Smooth muscle cell (in vitro differentiated cells): Measurements from ENCODE around the gene HLA-DOA. TPM values are rescaled to one million over a fixed set of nuclear protein-coding genes. Genes with fewer than 3 reads are reported as not detected.

ENCODE experiments used
- DNase-seq: peaks from one replicate; lab custom pipeline; 2025; ENCODE audit not compliant: unreplicated experiment; lab: John Stamatoyannopoulos, UW
- H2AFZ ChIP-seq: fragments of 200-600 bp; sonication (generic); 2 replicates; pipeline ENCODE4 v1.6.0; 2016; ENCODE audit warnings: antibody characterized with exemption, low read depth, mild to moderate bottlenecking
- H3F3A ChIP-seq: fragments of 200-600 bp; sonication (generic); 2 replicates; pipeline ENCODE4 v1.6.0; 2017; ENCODE audit warnings: antibody characterized with exemption, low read depth
- H3K27ac ChIP-seq: fragments of 200-600 bp; sonication (generic); 2 replicates; pipeline ENCODE4 v1.5.1; 2016; ENCODE audit warnings: low read depth, mild to moderate bottlenecking
- H3K27me3 ChIP-seq: fragments of 200-600 bp; sonication (generic); 2 replicates; pipeline ENCODE4 v1.6.1; 2016; ENCODE audit warnings: low read depth, mild to moderate bottlenecking
- H3K36me3 ChIP-seq: fragments of 200-600 bp; sonication (generic); 2 replicates; pipeline ENCODE4 v1.5.1; 2016; ENCODE audit warnings: low read depth
- H3K4me1 ChIP-seq: fragments of 200-600 bp; sonication (generic); 2 replicates; pipeline ENCODE4 v1.5.1; 2016; ENCODE audit warnings: low read depth
- H3K4me2 ChIP-seq: fragments of 200-600 bp; sonication (generic); 2 replicates; pipeline ENCODE4 v1.6.0; 2016; ENCODE audit warnings: mild to moderate bottlenecking
- H3K4me3 ChIP-seq: fragments of 200-600 bp; sonication (generic); 2 replicates; pipeline ENCODE4 v1.5.1; 2016; ENCODE audit warnings: mild to moderate bottlenecking
- H3K79me2 ChIP-seq: fragments of 200-600 bp; sonication (generic); 2 replicates; pipeline ENCODE4 v1.6.0; 2016; ENCODE audit warnings: low read depth, mild to moderate bottlenecking
- H3K9ac ChIP-seq: fragments of 200-600 bp; sonication (generic); 2 replicates; pipeline ENCODE4 v1.6.0; 2016; ENCODE audit warnings: low read depth
- H3K9me3 ChIP-seq: fragments of 200-600 bp; sonication (generic); replicated peaks from 2 replicates; pipeline ENCODE4 v1.5.1; 2016; ENCODE audit warnings: low read depth
- H4K20me1 ChIP-seq: fragments of 200-600 bp; sonication (generic); 2 replicates; pipeline ENCODE4 v1.6.0; 2016; ENCODE audit warnings: low read depth
- WGBS: methylation state at CpG from one replicate; pipeline ENCODE4 v1.1.7; 2016; ENCODE audit warnings: low lambda C conversion rate; 5-methylcytosine and 5-hydroxymethylcytosine counted together
- polyA plus RNA-seq: library from polyadenylated mRNA; unstranded; fragments of >200 nt; fragmentation: Nextera tagmentation; extraction: Ambion mirVana; gene quantifications from 2 replicates; pipeline ENCODE4 v1.2.1, GENCODE V29; 2016
- total RNA-seq: library from RNA; depleted of rRNA; stranded (reverse); fragments of >200 nt; gene quantifications from 2 replicates; pipeline ENCODE4 v1.2.3, GENCODE V29; 2014
- TF ChIP-seq, protein P1 (sequence below): fragments of 200-600 bp; sonication (generic); IDR thresholded peaks from 2 replicates; pipeline ENCODE4 v1.5.1; 2017; ENCODE audit warnings: borderline replicate concordance, mild to moderate bottlenecking, antibody characterized with exemption; ENCODE audit not compliant: insufficient read depth, poor library complexity, severe bottlenecking

The HLA-DOA gene
- total and polyA plus RNA-seq, 2 experiments from 2014 or later: 0.09 TPM; not detected in 1

DNA sequence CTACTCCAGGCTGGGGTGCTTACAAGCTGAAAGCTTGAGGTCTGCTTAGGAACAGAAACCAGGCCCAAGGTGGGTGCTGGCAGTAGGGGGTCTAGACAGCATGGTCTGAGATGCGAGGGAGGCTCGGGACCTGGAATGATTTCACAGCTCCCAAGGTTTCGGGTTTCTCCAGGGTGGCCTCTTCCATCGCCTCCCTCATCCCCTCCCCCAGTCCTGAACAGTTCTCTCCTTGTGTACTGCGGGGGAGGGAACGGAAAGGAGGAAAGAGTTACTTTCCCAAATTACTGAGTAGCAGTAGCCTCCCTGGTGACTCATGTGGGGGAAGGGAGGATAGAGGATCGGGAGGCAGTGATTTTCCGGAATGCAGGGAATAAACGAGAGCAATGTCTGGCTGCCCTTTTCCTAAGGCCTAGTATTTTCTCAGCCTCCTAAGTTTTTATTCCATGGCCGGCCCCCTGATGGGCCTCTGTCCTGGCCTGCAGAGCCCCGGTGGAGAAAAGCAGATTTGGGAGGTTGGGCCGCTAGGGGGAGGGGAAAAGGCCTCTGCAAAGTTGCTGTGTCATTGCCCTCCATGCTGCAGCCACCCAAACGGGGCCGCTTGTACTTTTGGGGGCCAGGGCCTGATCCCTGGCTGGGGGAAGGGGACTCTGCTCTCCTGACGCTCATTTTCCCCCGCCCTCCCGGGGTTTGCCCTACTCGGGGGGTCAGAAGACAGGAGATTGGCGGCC lies 39.5 kb downstream of the HLA-DOA start:
- H3K4me3 ChIP-seq: peak overlapping the region; percentile 84
- H3K4me2 ChIP-seq: peak overlapping the region; percentile 95
- H2AFZ ChIP-seq: no peak overlapping the region
- H4K20me1 ChIP-seq: peaks cover 40% of the 10 kb centered on the region
- H3K36me3 ChIP-seq: no peaks in the 10 kb centered on the region
- no peaks in the 10 kb centered on the region for H3K9me3 ChIP-seq
- TF ChIP-seq, protein P1, sequence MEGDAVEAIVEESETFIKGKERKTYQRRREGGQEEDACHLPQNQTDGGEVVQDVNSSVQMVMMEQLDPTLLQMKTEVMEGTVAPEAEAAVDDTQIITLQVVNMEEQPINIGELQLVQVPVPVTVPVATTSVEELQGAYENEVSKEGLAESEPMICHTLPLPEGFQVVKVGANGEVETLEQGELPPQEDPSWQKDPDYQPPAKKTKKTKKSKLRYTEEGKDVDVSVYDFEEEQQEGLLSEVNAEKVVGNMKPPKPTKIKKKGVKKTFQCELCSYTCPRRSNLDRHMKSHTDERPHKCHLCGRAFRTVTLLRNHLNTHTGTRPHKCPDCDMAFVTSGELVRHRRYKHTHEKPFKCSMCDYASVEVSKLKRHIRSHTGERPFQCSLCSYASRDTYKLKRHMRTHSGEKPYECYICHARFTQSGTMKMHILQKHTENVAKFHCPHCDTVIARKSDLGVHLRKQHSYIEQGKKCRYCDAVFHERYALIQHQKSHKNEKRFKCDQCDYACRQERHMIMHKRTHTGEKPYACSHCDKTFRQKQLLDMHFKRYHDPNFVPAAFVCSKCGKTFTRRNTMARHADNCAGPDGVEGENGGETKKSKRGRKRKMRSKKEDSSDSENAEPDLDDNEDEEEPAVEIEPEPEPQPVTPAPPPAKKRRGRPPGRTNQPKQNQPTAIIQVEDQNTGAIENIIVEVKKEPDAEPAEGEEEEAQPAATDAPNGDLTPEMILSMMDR: peak; percentile 37
- peaks cover 48% of the 10 kb centered on the region for H3F3A ChIP-seq
- H3K9ac ChIP-seq: peak overlapping the region; percentile 99
- WGBS: 1% methylated on average over 18 of the region's 19 CpGs
- peaks cover 58% of the 10 kb centered on the region for H3K79me2 ChIP-seq
- peak overlapping the region; percentile 99 for H3K27ac ChIP-seq
- H3K4me1 ChIP-seq: peaks cover 13% of the 10 kb centered on the region
- peak; percentile 71 for DNase-seq
- no peaks in the 10 kb centered on the region for H3K27me3 ChIP-seq

DNA sequence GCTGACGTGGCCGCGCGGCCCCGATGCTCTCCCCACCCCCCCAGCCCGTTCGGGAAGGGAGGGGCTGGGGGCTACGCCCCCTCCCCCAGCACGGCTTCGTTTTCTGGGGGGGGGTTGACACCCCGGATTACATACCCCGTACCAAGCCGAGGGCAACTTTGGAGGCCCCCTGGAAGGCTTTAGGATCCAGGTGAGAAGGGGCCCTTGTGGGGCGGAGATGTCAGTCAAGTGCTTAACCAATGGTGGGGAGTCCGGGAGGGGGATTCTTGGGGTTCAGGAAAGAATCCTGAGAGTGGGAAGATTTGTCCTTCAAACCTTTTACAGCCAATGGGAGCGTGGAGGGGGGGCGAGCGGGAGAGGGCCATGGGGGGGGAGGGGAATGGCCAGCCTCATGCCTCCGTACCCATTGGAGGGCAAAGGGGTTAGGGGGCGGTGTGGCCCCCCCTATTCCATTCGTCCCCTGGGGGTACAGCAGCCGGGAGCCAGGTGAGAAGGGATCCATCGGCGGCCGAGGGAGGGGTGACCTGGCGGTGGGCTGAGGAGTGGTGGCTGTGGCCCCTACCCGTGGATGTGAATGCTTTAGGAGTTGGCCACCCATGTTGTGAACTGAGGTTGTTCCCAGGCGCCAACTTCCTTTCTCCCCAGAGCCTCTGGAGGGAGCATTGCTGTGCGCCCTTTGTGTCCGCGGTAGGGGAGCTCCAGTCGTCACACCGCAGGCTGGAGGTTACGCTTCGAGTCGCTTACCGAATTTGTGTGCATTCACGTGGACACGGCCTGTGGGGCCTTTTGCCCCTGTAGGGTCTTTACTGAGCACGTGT lies 40.3 kb downstream of the HLA-DOA start:
- no peaks in the 10 kb centered on the region for H3K27me3 ChIP-seq
- under 1% methylated on average over 26 of the region's 40 CpGs for WGBS
- H3K36me3 ChIP-seq: no peaks in the 10 kb centered on the region
- no peaks in the 10 kb centered on the region for H3K9me3 ChIP-seq
- TF ChIP-seq, protein P1: no peak
- DNase-seq: peak; percentile 58
- H3K4me3 ChIP-seq: peak overlapping the region; percentile 84
- peaks cover 11% of the 10 kb centered on the region for H3K4me1 ChIP-seq
- no peak overlapping the region for H2AFZ ChIP-seq
- peak overlapping the region; percentile 99 for H3K27ac ChIP-seq
- H3K9ac ChIP-seq: peak overlapping the region; percentile 99
- peak overlapping the region; percentile 95 for H3K4me2 ChIP-seq
- peaks cover 41% of the 10 kb centered on the region for H3F3A ChIP-seq
- H3K79me2 ChIP-seq: peaks cover 54% of the 10 kb centered on the region
- peaks cover 32% of the 10 kb centered on the region for H4K20me1 ChIP-seq

DNA sequence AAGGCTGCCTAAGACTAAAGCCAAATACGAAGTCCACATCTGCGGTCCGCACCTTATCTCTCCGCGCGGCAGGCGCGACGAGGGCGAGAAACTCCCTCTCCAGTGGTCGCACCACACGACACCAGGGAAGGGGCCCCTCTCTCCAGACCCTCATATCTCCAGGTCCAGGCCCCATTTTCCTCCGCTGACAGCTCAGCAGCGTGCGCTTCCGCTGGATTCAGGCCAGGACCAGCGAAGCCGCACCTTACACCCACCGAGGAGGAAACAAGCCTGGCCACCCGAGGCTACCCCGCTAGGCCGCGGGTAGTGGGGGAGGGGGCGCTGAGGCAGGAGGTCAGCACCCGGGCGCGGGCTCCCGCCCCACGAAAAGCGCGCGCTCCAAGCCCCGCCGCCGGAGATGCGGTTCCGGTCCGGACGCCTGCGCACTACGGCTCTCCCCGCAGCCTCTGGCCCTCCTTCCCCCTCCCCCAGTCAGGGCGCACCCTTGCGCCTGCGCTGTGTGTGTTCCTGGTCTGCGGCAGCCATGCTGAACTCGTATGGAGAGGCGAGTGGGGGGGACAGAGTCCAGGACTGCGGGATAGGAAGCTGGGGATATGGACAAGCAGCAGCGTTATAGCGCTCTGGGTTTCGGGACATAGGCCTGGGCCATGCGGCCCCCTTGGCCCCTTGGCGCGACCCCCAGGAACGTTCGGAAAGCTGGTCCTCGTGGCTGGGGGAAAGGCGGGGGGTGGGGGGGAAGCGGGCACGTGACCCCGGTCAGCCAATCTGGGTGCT lies 41.1 kb downstream of the HLA-DOA start, which contains the start of gene BRD2:
BRD2 (plus strand) TSS at position 502 of the 774 bp plus-strand sequence. CDS start 4,305 bp downstream, outside the sequence.
- Histone ChIP-seq H3F3A (peaks cover 34% of the 10 kb centered on the region), H2AFZ (peak within 1 kb of the TSS; percentile 90), H3K27ac (peak within 1 kb of the TSS; percentile 99), H3K79me2 (peaks cover 54% of the 10 kb centered on the region), H3K36me3 (no peaks in the 10 kb centered on the region), H3K27me3 (no peaks in the 10 kb centered on the region), H3K4me3 (peak within 1 kb of the TSS; percentile 84), H3K9me3 (no peaks in the 10 kb centered on the region), H3K4me1 (peaks cover 11% of the 10 kb centered on the region), H4K20me1 (peaks cover 24% of the 10 kb centered on the region), H3K4me2 (peak within 1 kb of the TSS; percentile 95), H3K9ac (peak within 1 kb of the TSS; percentile 99)
- peak; percentile 99 for DNase-seq
- WGBS: 0% methylated on average over 56 of the region's 62 CpGs
- TF ChIP-seq, protein P1: no peak
